Measurements from ENCODE around the gene CHST5.
"Not testable (repeated sequence)": the region's sequence is repeated elsewhere in the genome, so short reads cannot be mapped to it uniquely, and the experiment has no call there.

DNA sequence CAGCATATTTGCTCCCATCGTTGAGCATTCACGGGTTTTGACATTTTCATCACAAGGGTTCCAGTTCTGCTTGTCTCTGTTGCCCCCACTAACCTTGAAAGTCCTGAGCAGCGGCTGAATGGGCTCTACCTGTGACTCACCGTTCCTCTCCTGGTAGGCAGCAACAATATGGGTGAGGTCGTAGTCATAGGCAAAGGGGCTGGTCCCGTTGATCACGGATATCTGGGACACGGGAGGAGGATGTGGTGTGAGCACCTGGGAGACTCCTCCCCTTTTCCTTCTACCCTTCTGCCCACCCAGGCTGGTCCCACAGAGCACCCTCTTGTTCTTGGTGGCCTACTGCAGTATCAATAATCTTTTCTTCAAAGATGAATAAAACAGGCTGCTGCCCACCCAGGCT is 6.6 kb upstream of the CHST5 start:
- TF ChIP-seq SIN3A (conservative IDR thresholded peaks at IDR 0.05 in 1 of 2, IDR thresholded peaks at IDR 0.05 in 1 of 2; ENCODE audit: low read depth in 1 of 2, low read length in 2 of 2); TCF12 (IDR thresholded peaks at IDR 0.05; ENCODE audit: low read depth, low read length); MAFK (IDR thresholded peaks at IDR 0.05; ENCODE audit: low read depth, low read length); SUZ12 (IDR thresholded peaks at IDR 0.05; ENCODE audit: low read length); EP300 (IDR thresholded peaks at IDR 0.05; ENCODE audit: borderline replicate concordance in 1 of 2, low read depth in 2 of 2, low read length in 2 of 2); CHD2 (IDR thresholded peaks at IDR 0.05; ENCODE audit: low read length); POLR2AphosphoS5 (IDR thresholded peaks at IDR 0.05; ENCODE audit: low read depth, low read length): not testable (repeated sequence)
- TF ChIP-seq, protein P1, sequence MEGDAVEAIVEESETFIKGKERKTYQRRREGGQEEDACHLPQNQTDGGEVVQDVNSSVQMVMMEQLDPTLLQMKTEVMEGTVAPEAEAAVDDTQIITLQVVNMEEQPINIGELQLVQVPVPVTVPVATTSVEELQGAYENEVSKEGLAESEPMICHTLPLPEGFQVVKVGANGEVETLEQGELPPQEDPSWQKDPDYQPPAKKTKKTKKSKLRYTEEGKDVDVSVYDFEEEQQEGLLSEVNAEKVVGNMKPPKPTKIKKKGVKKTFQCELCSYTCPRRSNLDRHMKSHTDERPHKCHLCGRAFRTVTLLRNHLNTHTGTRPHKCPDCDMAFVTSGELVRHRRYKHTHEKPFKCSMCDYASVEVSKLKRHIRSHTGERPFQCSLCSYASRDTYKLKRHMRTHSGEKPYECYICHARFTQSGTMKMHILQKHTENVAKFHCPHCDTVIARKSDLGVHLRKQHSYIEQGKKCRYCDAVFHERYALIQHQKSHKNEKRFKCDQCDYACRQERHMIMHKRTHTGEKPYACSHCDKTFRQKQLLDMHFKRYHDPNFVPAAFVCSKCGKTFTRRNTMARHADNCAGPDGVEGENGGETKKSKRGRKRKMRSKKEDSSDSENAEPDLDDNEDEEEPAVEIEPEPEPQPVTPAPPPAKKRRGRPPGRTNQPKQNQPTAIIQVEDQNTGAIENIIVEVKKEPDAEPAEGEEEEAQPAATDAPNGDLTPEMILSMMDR (IDR thresholded peaks at IDR 0.05; ENCODE audit: control extremely low read depth in 1 of 3, insufficient read depth in 1 of 3, low read depth in 1 of 3, low read length in 3 of 3), result not testable (repeated sequence)

Measured in H1 (cell line).